Gastroesophageal sphincter (tissue), 3 donors: Measurements from ENCODE around the gene ADAM29.

ENCODE experiments used
- CTCF ChIP-seq, 4 experiments: fragments of 200-600 bp in 2 of 4; fragments of 450-650 bp in 2 of 4; sonication (generic) in 1 of 4; IDR thresholded peaks; one replicate each; pipeline ENCODE4 v1.5.1; 2017 to 2019; ENCODE audit warnings: antibody characterized with exemption in 4 of 4, mild to moderate bottlenecking in 2 of 4, moderate library complexity in 2 of 4
- EP300 ChIP-seq: sonication (generic); formaldehyde crosslinking; IDR thresholded peaks from one replicate; pipeline ENCODE4 v1.6.1; 2017; ENCODE audit warnings: antibody characterized with exemption, mild to moderate bottlenecking
- POLR2A ChIP-seq, 2 donors: fragments of 450-650 bp; IDR thresholded peaks; one replicate each; pipeline ENCODE4 v1.6.1; 2017; ENCODE audit warnings: antibody characterized with exemption in 2 of 2, mild to moderate bottlenecking in 2 of 2, moderate library complexity in 1 of 2
- POLR2AphosphoS5 ChIP-seq: sonication (generic); formaldehyde crosslinking; IDR thresholded peaks from one replicate; pipeline ENCODE4 v1.6.1; 2017; ENCODE audit warnings: antibody characterized with exemption

GRCh38 chr4:174907508-174907907, 10.7 kb upstream of the ADAM29 start:
- TF ChIP-seq CTCF (IDR thresholded peaks at IDR 0.05) (no peak), POLR2A (IDR thresholded peaks at IDR 0.05) (no peak), POLR2AphosphoS5 (no peak), EP300 (no peak)
